HG03565 (cell line): ENCODE data around the gene ANKRD16.

Source experiments
- ATAC-seq: cut with Tn5 transposase; IDR thresholded peaks from one replicate; pipeline ENCODE4 v1.9.1; 2021; ENCODE audit warnings: mild to moderate bottlenecking, moderate library complexity; ENCODE audit not compliant: unreplicated experiment

ANKRD16 gene

GRCh38 chr10:5904227-5904626 lies 14.5 kb upstream of the ANKRD16 start:
- ATAC-seq = peak; percentile 98

GRCh38 chr10:5903563-5903962 lies 13.9 kb upstream of the ANKRD16 start:
- no peak for ATAC-seq

- ATAC-seq = no peak
Observed at GRCh38 chr10:5902511-5903274, 13.0 kb upstream of the ANKRD16 start.

GRCh38 chr10:5900247-5900646 lies 10.6 kb upstream of the ANKRD16 start:
- ATAC-seq = no peak

- ATAC-seq = no peak
Observed at GRCh38 chr10:5898163-5898562, 8.5 kb upstream of the ANKRD16 start.

GRCh38 chr10:5897504-5897903 lies 7.8 kb upstream of the ANKRD16 start:
- ATAC-seq = no peak

- ATAC-seq = no peak
Observed at GRCh38 chr10:5897053-5897340, 7.3 kb upstream of the ANKRD16 start.

GRCh38 chr10:5896208-5897052 lies 6.7 kb upstream of the ANKRD16 start:
- no peak for ATAC-seq

GRCh38 chr10:5895804-5896203 lies 6.1 kb upstream of the ANKRD16 start:
- peak; percentile 70 for ATAC-seq

- no peak for ATAC-seq
Observed at GRCh38 chr10:5895365-5895764, 5.7 kb upstream of the ANKRD16 start.

- ATAC-seq = no peak
Observed at GRCh38 chr10:5894873-5895272, 5.2 kb upstream of the ANKRD16 start.

GRCh38 chr10:5894403-5894802 lies 4.7 kb upstream of the ANKRD16 start:
- no peak for ATAC-seq

- no peak for ATAC-seq
Observed at GRCh38 chr10:5893321-5893720, 3.6 kb upstream of the ANKRD16 start.

- ATAC-seq = no peak
Observed at GRCh38 chr10:5892007-5892406, 2.3 kb upstream of the ANKRD16 start.

- no peak for ATAC-seq
Observed at GRCh38 chr10:5891009-5891408, 1.3 kb upstream of the ANKRD16 start.

GRCh38 chr10:5890452-5890915 lies 791 bp upstream of the ANKRD16 start:
- no peak for ATAC-seq

GRCh38 chr10:5888843-5889623 lies 660 bp downstream of the ANKRD16 start:
- peak; percentile 2 for ATAC-seq

- no peak for ATAC-seq
Observed at GRCh38 chr10:5888351-5888750, 1.3 kb downstream of the ANKRD16 start.

GRCh38 chr10:5887641-5888040 lies 2.1 kb downstream of the ANKRD16 start:
- no peak for ATAC-seq

- no peak for ATAC-seq
Observed at GRCh38 chr10:5887029-5887428, 2.7 kb downstream of the ANKRD16 start.

- no peak for ATAC-seq
Observed at GRCh38 chr10:5885619-5886018, 4.1 kb downstream of the ANKRD16 start.
